Activated CD4-positive, alpha-beta T cell treated with anti-CD3 and anti-CD28 coated beads for 24 hours (primary cell): ENCODE measurements around the gene ABHD15.

Experiments
- DNase-seq, 2 donors: peaks; one replicate each; pipeline ENCODE4 v3.0.0-alpha.2; 2020; ENCODE audit warnings: low read depth in 2 of 2

The ABHD15 gene

DNA sequence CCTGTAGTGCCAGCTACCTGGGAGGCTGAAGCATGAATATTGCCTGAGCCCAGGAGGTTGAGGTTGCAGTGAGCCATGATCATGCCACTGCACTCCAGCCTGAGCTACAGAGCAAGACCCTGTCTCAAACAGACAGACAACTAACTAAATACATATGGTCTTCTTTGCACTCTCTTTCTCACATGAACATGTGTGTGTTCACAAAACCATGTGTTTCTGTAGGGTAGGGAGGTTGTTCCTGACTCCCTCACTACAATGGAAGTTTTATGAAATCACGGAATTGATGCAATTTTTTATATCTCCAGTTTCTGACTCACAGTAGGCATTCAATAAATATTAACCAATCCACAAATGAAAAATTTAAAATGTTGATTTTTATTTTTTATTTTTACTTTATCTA is 48.5 kb downstream of the ABHD15 start:
- DNase-seq = no peak

DNA sequence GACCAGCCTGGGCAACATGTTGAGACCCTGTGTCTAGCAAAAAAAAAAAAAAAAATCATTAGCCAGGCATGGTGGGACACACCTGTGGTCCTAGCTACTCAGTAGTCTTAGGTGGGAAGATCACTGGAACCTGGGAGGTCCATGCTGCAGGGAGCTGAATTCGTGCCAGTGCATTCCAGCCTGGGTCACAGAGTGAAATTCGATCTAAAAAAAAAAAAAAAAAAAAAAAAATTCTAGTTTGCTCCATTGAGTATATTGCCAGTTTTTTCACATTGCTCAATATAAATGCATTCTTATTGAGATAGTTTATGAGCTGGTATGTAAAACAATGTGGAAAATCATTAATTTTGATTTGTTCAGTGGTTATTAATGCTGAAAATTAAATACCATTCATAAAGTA is 52.0 kb downstream of the ABHD15 start:
- DNase-seq = no peak

DNA sequence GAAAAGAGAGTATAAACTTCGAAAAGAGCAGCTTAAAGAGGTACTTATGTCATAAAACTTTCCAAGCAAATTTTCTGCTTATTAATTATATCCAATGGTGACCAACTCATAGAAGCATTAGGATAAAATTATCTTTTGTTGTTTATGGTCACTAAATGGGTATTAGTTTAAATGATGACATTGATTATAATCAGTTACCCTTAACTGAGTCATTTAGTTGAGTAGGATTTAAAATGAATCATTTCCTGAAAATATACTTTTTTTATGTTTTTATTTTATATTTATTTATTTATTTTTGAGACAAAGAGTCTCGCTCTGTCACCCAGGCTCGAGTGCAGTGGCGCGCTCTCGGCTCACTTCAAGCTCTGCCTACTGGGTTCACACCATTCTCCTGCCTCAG is 55.9 kb downstream of the ABHD15 start:
- no peak for DNase-seq
